Testis (tissue), 3 donors: Measurements from ENCODE around the gene PAK6. TPM values are rescaled to one million over a fixed set of nuclear protein-coding genes. Genes with fewer than 3 reads are reported as not detected.

ENCODE experiments used
- DNase-seq: peaks from one replicate; pipeline ENCODE4 v3.0.0-alpha.2; 2019
- H3K27ac ChIP-seq, 2 donors: fragments of 200-600 bp; sonication (generic); one replicate each; pipeline ENCODE4 v1.5.1; 2019
- H3K27me3 ChIP-seq: fragments of 200-600 bp; sonication (generic); one replicate; pipeline ENCODE4 v1.5.1; 2019
- H3K36me3 ChIP-seq: fragments of 200-600 bp; sonication (generic); one replicate; pipeline ENCODE4 v1.5.1; 2017; ENCODE audit warnings: low read depth; ENCODE audit errors: missing control alignments
- H3K4me1 ChIP-seq: fragments of 200-600 bp; sonication (generic); one replicate; pipeline ENCODE4 v1.5.1; 2019
- H3K4me3 ChIP-seq, 2 donors: fragments of 200-600 bp; sonication (generic); one replicate each; pipeline ENCODE4 v1.5.1; 2017 to 2019
- H3K9me3 ChIP-seq: fragments of 200-600 bp; sonication (generic); one replicate; pipeline ENCODE4 v1.5.1; 2017
- POLR2A ChIP-seq: fragments of 450-650 bp; IDR thresholded peaks from one replicate; pipeline ENCODE4 v1.6.1; 2017; ENCODE audit warnings: antibody characterized with exemption, mild to moderate bottlenecking, moderate library complexity
- WGBS, 2 donors: methylation state at CpG; one replicate each; pipeline ENCODE4 v1.1.5; 2018; 5-methylcytosine and 5-hydroxymethylcytosine counted together
- intact Hi-C: fragments of 100-400 bp; cut with DNase I; formaldehyde crosslinking; loops from one replicate; pipeline ENCODE4 v1.15.1; 2023; ENCODE audit warnings: low total_unique reads
- polyA plus RNA-seq: library from polyadenylated mRNA; stranded (reverse); fragments of 350-450 nt; fragmentation: Illumina TruSeq; extraction: RNeasy Lipid Tissue Mini Kit (QIAGEN cat#74804); gene quantifications from one replicate; pipeline ENCODE4 v1.2.3, GENCODE V29; 2014; ENCODE audit warnings: low read depth, low replicate concordance; ENCODE audit not compliant: insufficient read depth
- total RNA-seq, 2 donors: library from RNA; depleted of rRNA; stranded (reverse); fragments of >200 nt; gene quantifications; one replicate each; pipeline ENCODE4 v1.2.3, GENCODE V29; 2016
- TF ChIP-seq, protein P1 (sequence below), 3 experiments: fragments of 450-650 bp in 2 of 3; fragments of 200-600 bp in 1 of 3; sonication (generic) in 1 of 3; IDR thresholded peaks; one replicate each; pipeline ENCODE4 v1.5.1; 2016 to 2019; ENCODE audit warnings: antibody characterized with exemption in 3 of 3, mild to moderate bottlenecking in 2 of 3, moderate library complexity in 1 of 3

PAK6 gene
- total and polyA plus RNA-seq, 3 donors from 2014 or later, result 47.4 to 245 (median 140) TPM

DNA sequence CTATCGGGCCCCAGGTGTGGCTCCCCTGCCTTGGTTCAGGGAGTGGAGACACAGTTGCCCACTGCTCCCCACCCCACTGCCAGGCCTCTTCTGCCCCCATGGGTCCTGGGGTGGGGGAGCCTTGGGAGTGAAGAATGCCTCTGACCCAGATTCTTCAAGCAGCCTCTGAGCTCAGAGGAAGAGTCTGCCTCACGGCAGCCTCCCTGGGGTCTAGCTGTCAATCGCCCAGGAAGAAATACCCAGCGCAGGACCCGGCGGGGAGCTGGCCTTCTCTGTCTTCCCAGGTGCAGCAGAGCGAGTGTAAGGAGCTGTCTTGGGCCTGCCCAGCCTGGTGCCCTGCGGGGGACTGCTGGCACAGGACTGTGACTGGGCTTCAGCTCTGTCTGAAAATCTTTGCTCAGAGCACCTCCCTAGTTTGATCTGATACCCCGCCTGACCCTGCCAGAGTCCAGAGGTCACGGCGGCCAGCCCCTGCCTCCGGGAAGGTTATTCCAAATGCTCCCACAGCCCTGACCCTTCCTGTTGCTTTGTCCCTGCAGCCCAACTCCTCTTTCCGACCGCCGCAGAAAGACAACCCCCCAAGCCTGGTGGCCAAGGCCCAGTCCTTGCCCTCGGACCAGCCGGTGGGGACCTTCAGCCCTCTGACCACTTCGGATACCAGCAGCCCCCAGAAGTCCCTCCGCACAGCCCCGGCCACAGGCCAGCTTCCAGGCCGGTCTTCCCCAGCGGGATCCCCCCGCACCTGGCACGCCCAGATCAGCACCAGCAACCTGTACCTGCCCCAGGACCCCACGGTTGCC is 33.0 kb downstream of the PAK6 start:
- H3K4me1 ChIP-seq, result peaks cover 33% of the 10 kb centered on the region
- WGBS, 2 donors, result 85 to 87% methylated on average over 17 to 25 of the region's 25 CpGs
- no peaks in the 10 kb centered on the region for H3K9me3 ChIP-seq
- H3K27ac ChIP-seq, result peak overlapping the region in 1 of 2 donors; percentile 33
- intact Hi-C loops, result loop anchor here (5.0 kb wide), 2 partner anchors 55 to 230 kb away; no protein-coding TSS in a partner anchor
- no peaks in the 10 kb centered on the region for H3K27me3 ChIP-seq
- TF ChIP-seq POLR2A, result no peak
- TF ChIP-seq, protein P1, sequence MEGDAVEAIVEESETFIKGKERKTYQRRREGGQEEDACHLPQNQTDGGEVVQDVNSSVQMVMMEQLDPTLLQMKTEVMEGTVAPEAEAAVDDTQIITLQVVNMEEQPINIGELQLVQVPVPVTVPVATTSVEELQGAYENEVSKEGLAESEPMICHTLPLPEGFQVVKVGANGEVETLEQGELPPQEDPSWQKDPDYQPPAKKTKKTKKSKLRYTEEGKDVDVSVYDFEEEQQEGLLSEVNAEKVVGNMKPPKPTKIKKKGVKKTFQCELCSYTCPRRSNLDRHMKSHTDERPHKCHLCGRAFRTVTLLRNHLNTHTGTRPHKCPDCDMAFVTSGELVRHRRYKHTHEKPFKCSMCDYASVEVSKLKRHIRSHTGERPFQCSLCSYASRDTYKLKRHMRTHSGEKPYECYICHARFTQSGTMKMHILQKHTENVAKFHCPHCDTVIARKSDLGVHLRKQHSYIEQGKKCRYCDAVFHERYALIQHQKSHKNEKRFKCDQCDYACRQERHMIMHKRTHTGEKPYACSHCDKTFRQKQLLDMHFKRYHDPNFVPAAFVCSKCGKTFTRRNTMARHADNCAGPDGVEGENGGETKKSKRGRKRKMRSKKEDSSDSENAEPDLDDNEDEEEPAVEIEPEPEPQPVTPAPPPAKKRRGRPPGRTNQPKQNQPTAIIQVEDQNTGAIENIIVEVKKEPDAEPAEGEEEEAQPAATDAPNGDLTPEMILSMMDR (IDR thresholded peaks at IDR 0.05), result no peak
- no peak overlapping the region for H3K4me3 ChIP-seq
- no peaks in the 10 kb centered on the region for H3K36me3 ChIP-seq
- DNase-seq, result no peak

DNA sequence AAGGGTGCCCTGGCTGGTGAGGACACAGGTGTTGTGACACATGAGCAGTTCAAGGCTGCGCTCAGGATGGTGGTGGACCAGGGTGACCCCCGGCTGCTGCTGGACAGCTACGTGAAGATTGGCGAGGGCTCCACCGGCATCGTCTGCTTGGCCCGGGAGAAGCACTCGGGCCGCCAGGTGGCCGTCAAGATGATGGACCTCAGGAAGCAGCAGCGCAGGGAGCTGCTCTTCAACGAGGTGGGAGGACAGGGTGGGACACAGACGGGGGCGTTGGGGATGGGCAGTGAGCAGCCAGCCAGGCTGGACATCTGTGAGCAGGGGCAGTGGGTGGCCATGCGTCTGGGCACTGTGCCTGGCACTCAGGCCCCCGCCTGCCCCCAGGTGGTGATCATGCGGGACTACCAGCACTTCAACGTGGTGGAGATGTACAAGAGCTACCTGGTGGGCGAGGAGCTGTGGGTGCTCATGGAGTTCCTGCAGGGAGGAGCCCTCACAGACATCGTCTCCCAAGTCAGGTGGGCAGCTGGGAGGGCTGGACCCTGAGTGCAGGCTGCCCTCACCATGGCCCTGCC is 33.7 kb downstream of the PAK6 start:
- no peaks in the 10 kb centered on the region for H3K9me3 ChIP-seq
- peak; percentile 55 for DNase-seq
- no peak overlapping the region for H3K27ac ChIP-seq
- no peaks in the 10 kb centered on the region for H3K27me3 ChIP-seq
- intact Hi-C loops, result loop anchor here (5.0 kb wide), 2 partner anchors 55 to 230 kb away; no protein-coding TSS in a partner anchor
- H3K4me3 ChIP-seq, result no peak overlapping the region
- no peak for TF ChIP-seq POLR2A
- TF ChIP-seq, protein P1 (IDR thresholded peaks at IDR 0.05), result no peak
- H3K4me1 ChIP-seq, result peaks cover 40% of the 10 kb centered on the region
- no peaks in the 10 kb centered on the region for H3K36me3 ChIP-seq
- WGBS, 2 donors, result 81 to 89% methylated on average over 12 to 19 of the region's 20 CpGs

DNA sequence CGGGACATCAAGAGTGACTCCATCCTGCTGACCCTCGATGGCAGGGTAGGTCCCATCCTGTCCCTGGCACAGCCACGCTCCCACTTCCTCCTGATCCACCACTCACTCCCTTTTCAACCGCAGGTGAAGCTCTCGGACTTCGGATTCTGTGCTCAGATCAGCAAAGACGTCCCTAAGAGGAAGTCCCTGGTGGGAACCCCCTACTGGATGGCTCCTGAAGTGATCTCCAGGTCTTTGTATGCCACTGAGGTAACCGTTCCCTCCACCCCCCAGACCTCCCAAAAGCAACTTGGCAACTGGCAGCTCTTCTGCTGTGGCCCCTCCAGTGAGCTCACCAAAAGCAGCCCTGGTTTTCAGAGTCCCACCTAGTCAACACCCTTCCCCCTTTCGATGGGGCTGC is 34.6 kb downstream of the PAK6 start:
- intact Hi-C loops, result loop anchor here (5.0 kb wide), 2 partner anchors 56 to 231 kb away; no protein-coding TSS in a partner anchor
- DNase-seq, result no peak
- TF ChIP-seq, protein P1 (IDR thresholded peaks at IDR 0.05), result no peak
- no peak for TF ChIP-seq POLR2A
- Histone ChIP-seq H3K9me3 (no peaks in the 10 kb centered on the region), H3K4me3 (no peak overlapping the region), H3K36me3 (no peaks in the 10 kb centered on the region), H3K4me1 (peaks cover 48% of the 10 kb centered on the region), H3K27me3 (no peaks in the 10 kb centered on the region), H3K27ac (peak overlapping the region in 1 of 2 donors; percentile 57)
- 77 to 89% methylated on average over 7 to 9 of the region's 9 CpGs for WGBS, 2 donors

DNA sequence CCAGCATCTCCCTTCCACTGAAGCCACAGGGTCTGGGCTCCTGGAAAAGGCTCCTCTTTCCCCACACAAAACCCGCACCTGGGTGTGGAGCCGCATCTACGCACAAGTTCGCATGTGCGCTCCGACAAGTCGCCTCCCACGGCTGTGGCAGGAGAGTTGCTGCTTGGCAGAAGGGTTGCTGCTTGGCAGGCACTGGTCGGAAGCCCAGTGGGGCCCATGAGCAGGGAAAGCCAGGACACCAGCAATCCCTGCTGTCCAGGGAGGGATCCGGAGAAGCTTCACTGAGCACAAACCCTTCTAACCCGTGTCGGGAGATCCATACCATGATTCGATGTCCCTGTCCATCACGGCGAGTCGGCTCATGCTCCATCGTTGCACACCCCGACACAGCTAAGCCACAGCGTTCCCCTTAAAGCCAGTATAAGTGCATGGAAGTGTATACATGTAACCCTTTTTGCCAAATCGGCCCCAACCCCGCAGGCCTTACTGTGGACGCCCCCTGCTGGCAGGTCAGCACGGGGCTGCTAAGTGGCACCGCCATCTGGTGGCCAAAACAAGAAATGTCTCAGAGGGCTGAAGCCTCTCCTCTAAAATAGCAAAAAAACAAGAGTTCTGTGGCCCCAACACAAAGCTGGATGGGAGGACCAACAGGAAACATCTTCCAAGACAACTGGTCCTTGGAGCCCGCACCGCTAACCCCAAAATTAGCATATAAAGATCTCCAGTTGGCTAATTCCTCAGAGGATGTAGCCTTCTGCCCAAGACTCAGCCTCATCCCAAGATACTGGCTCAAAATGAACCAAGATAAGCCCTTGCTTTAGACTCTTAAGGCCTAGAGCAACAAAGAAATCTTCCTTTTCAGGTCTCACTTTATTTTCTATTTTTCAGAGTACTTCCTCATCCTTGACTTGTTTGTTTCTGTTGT is 35.7 kb downstream of the PAK6 start:
- intact Hi-C loops, result loop anchor here (5.0 kb wide), 2 partner anchors 57 to 232 kb away; no protein-coding TSS in a partner anchor
- WGBS, 2 donors, result 43 to 49% methylated on average over 20 to 23 of the region's 26 CpGs
- H3K9me3 ChIP-seq, result no peaks in the 10 kb centered on the region
- TF ChIP-seq, protein P1 (IDR thresholded peaks at IDR 0.05), result peak; percentile 100
- no peak for TF ChIP-seq POLR2A
- peaks cover 58% of the 10 kb centered on the region for H3K4me1 ChIP-seq
- DNase-seq, result peak; percentile 90
- peak overlapping the region in 1 of 2 donors; percentile 59 for H3K27ac ChIP-seq
- no peaks in the 10 kb centered on the region for H3K36me3 ChIP-seq
- H3K4me3 ChIP-seq, result no peak overlapping the region
- no peaks in the 10 kb centered on the region for H3K27me3 ChIP-seq
